Colonic mucosa (tissue), 4 donors: ENCODE measurements around the gene FTO. TPM values are rescaled to one million over a fixed set of nuclear protein-coding genes. Genes with fewer than 3 reads are reported as not detected.
"Not testable (repeated sequence)": the region's sequence is repeated elsewhere in the genome, so short reads cannot be mapped to it uniquely, and the experiment has no call there.

Experiments used
- DNase-seq: peaks from one replicate; pipeline ENCODE4 v3.0.0-alpha.2; 2020
- H3K27ac ChIP-seq: fragments of 200-600 bp; one replicate; pipeline ENCODE4 v1.8.0; 2021
- H3K27me3 ChIP-seq: fragments of 200-600 bp; one replicate; pipeline ENCODE4 v1.8.0; 2021
- H3K36me3 ChIP-seq: fragments of 200-600 bp; one replicate; pipeline ENCODE4 v1.8.0; 2021
- H3K4me1 ChIP-seq: fragments of 200-600 bp; one replicate; pipeline ENCODE4 v1.8.0; 2021; ENCODE audit warnings: mild to moderate bottlenecking
- H3K4me3 ChIP-seq: fragments of 200-600 bp; one replicate; pipeline ENCODE4 v1.8.0; 2021
- H3K9ac ChIP-seq, 2 donors: one replicate each; pipeline ENCODE4 v1.7.0; 2013; ENCODE audit warnings: control low read depth in 2 of 2, low read depth in 2 of 2, low read length in 2 of 2
- H3K9me3 ChIP-seq: fragments of 200-600 bp; one replicate; pipeline ENCODE4 v1.8.0; 2021
- CTCF ChIP-seq: fragments of 200-600 bp; IDR thresholded peaks from one replicate; pipeline ENCODE4 v1.8.0; 2022; ENCODE audit warnings: antibody characterized with exemption, mild to moderate bottlenecking
- intact Hi-C: fragments of 100-400 bp; cut with DNase I; formaldehyde crosslinking; loops from one replicate; pipeline ENCODE4 v1.14.1; 2022
- total RNA-seq, 2 donors: library from RNA; stranded (reverse); fragmentation: NEBNext Ultra II Directional in 1 of 2; extraction: Animal tissue kit (Norgen Biotek cat#: 25700) in 1 of 2; gene quantifications; one replicate each; pipeline ENCODE4 v1.2.1, GENCODE V29; 2021
- donor health status: healthy.
- donor health status: DM: no; HTN: no; CAD: no.
- donor health status: DM: no; HTN: no; CAD: no.

FTO gene
- total RNA-seq, 2 donors from 2014 or later = 38.3 to 39.2 TPM

- no peaks in the 10 kb centered on the region for H3K27me3 ChIP-seq
- no peaks in the 10 kb centered on the region for H3K9me3 ChIP-seq
- no peak overlapping the region for H3K4me3 ChIP-seq
- intact Hi-C loops = no loop called here
- H3K27ac ChIP-seq = no peak overlapping the region
- no peak overlapping the region for H3K9ac ChIP-seq
- H3K4me1 ChIP-seq = no peaks in the 10 kb centered on the region
- TF ChIP-seq CTCF = no peak
- no peaks in the 10 kb centered on the region for H3K36me3 ChIP-seq
- no peak for DNase-seq
Measured at GRCh38 chr16:54176376-54176901, 472.5 kb downstream of the FTO start.

GRCh38 chr16:54177052-54177861 is 473.3 kb downstream of the FTO start:
- TF ChIP-seq CTCF = no peak
- Histone ChIP-seq H3K36me3 (no peaks in the 10 kb centered on the region), H3K4me1 (no peaks in the 10 kb centered on the region), H3K9me3 (no peaks in the 10 kb centered on the region), H3K4me3 (no peak overlapping the region), H3K27me3 (no peaks in the 10 kb centered on the region), H3K27ac (no peak overlapping the region), H3K9ac (no peak overlapping the region)
- intact Hi-C loops = no loop called here
- DNase-seq = no peak

GRCh38 chr16:54177862-54178477 is 474.0 kb downstream of the FTO start:
- Histone ChIP-seq H3K9ac (no peak overlapping the region), H3K27me3 (no peaks in the 10 kb centered on the region), H3K9me3 (no peaks in the 10 kb centered on the region), H3K4me3 (no peak overlapping the region), H3K36me3 (no peaks in the 10 kb centered on the region), H3K27ac (no peak overlapping the region), H3K4me1 (no peaks in the 10 kb centered on the region)
- intact Hi-C loops = no loop called here
- no peak for TF ChIP-seq CTCF
- no peak for DNase-seq

GRCh38 chr16:54178478-54178976 is 474.6 kb downstream of the FTO start:
- Histone ChIP-seq H3K9me3 (no peaks in the 10 kb centered on the region), H3K27me3 (no peaks in the 10 kb centered on the region), H3K36me3 (no peaks in the 10 kb centered on the region), H3K27ac (no peak overlapping the region), H3K9ac (no peak overlapping the region), H3K4me3 (no peak overlapping the region), H3K4me1 (no peaks in the 10 kb centered on the region)
- no peak for TF ChIP-seq CTCF
- intact Hi-C loops = no loop called here
- DNase-seq = no peak

- intact Hi-C loops = no loop called here
- TF ChIP-seq CTCF = no peak
- Histone ChIP-seq H3K27ac (no peak overlapping the region), H3K4me1 (no peaks in the 10 kb centered on the region), H3K27me3 (no peaks in the 10 kb centered on the region), H3K9me3 (no peaks in the 10 kb centered on the region), H3K36me3 (no peaks in the 10 kb centered on the region), H3K9ac (no peak overlapping the region), H3K4me3 (no peak overlapping the region)
- no peak for DNase-seq
Measured at GRCh38 chr16:54180421-54181359, 476.7 kb downstream of the FTO start.

GRCh38 chr16:54181683-54182329 is 477.9 kb downstream of the FTO start:
- H3K36me3 ChIP-seq, H3K4me1 ChIP-seq, H3K27ac ChIP-seq, H3K9me3 ChIP-seq, H3K9ac ChIP-seq, intact Hi-C loops, DNase-seq, H3K27me3 ChIP-seq, H3K4me3 ChIP-seq: not testable (repeated sequence)
